ENCODE results near the gene TREX2.

DNA sequence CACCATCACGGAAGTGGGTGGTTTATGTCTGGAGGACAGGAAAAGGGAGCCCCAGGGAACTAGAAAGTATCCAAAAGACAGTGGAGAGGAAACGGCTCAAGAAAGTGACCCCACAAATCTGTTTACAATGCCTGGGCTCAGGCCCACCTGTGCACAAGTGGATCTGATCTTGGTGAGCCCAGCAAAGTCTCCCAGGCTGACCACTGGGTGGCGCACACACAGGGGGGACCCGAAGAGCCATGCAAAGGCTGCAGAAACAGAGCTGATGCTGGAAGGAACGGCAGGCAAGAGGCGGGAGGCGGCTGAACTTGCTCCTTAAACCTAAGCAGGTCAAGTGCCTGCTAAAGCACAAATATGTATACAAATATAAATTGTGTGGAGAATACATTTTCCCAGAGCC is 15.0 kb upstream of the TREX2 start:
- no peak for TF ChIP-seq EZH2 (IDR thresholded peaks at IDR 0.05; ENCODE audit: borderline replicate concordance, low read length)
- TF ChIP-seq, protein P1, sequence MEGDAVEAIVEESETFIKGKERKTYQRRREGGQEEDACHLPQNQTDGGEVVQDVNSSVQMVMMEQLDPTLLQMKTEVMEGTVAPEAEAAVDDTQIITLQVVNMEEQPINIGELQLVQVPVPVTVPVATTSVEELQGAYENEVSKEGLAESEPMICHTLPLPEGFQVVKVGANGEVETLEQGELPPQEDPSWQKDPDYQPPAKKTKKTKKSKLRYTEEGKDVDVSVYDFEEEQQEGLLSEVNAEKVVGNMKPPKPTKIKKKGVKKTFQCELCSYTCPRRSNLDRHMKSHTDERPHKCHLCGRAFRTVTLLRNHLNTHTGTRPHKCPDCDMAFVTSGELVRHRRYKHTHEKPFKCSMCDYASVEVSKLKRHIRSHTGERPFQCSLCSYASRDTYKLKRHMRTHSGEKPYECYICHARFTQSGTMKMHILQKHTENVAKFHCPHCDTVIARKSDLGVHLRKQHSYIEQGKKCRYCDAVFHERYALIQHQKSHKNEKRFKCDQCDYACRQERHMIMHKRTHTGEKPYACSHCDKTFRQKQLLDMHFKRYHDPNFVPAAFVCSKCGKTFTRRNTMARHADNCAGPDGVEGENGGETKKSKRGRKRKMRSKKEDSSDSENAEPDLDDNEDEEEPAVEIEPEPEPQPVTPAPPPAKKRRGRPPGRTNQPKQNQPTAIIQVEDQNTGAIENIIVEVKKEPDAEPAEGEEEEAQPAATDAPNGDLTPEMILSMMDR (conservative IDR thresholded peaks at IDR 0.05 in 1 of 2, IDR thresholded peaks at IDR 0.05 in 1 of 2; ENCODE audit: extremely low read depth in 1 of 2, insufficient read depth in 1 of 2, low read depth in 1 of 2, low read length in 2 of 2): peak; percentile 37 to 53
